BLaER1 (cell line): Measurements from ENCODE around the gene RECQL5.

Source experiments
- H3K27ac ChIP-seq: shearing (Covaris generic); formaldehyde crosslinking; 2 replicates; pipeline ENCODE4 v1.8.1; 2022
- H3K27me3 ChIP-seq: shearing (Covaris generic); formaldehyde crosslinking; 2 replicates; pipeline ENCODE4 v1.8.1; 2022
- H3K36me3 ChIP-seq: shearing (Covaris generic); formaldehyde crosslinking; 2 replicates; pipeline ENCODE4 v1.8.1; 2022
- H3K4me1 ChIP-seq: shearing (Covaris generic); formaldehyde crosslinking; 2 replicates; pipeline ENCODE4 v1.8.1; 2022
- H3K4me2 ChIP-seq: shearing (Covaris generic); formaldehyde crosslinking; 2 replicates; pipeline ENCODE4 v1.8.1; 2022
- H3K4me3 ChIP-seq: shearing (Covaris generic); formaldehyde crosslinking; 2 replicates; pipeline ENCODE4 v1.8.1; 2022
- H3K9ac ChIP-seq: shearing (Covaris generic); formaldehyde crosslinking; 2 replicates; pipeline ENCODE4 v1.8.1; 2022
- H3K9me3 ChIP-seq: shearing (Covaris generic); formaldehyde crosslinking; 2 replicates; pipeline ENCODE4 v1.8.1; 2022
- H4K20me1 ChIP-seq: shearing (Covaris generic); formaldehyde crosslinking; 2 replicates; pipeline ENCODE4 v1.8.1; 2022
- Cebpa-rat ChIP-seq: shearing (Covaris generic); IDR thresholded peaks from 2 replicates; pipeline ENCODE4 v1.8.1; 2022

Gene RECQL5

GRCh38 chr17:75637143-75637538 lies 29.8 kb downstream of the RECQL5 start:
- no peak overlapping the region for H3K27ac ChIP-seq
- peaks cover 20% of the 10 kb centered on the region; the same call in 1 of the 2 replicates for H3K36me3 ChIP-seq
- H4K20me1 ChIP-seq: peaks cover 47% of the 10 kb centered on the region
- H3K9me3 ChIP-seq: no peaks in the 10 kb centered on the region
- no peak overlapping the region for H3K4me3 ChIP-seq
- peaks cover 84% of the 10 kb centered on the region for H3K4me1 ChIP-seq
- peaks cover 20% of the 10 kb centered on the region; the same call in 1 of the 2 replicates for H3K27me3 ChIP-seq
- peak overlapping the region; percentile 95 for H3K4me2 ChIP-seq
- 0 out of 2 replicates have a peak overlapping the region, but pooled peaks have one; percentile 12 for H3K9ac ChIP-seq
- no peak for TF ChIP-seq Cebpa-rat

GRCh38 chr17:75636381-75637142 lies 30.4 kb downstream of the RECQL5 start:
- no peak for TF ChIP-seq Cebpa-rat
- H3K9me3 ChIP-seq: no peaks in the 10 kb centered on the region
- peaks cover 20% of the 10 kb centered on the region; the same call in 1 of the 2 replicates for H3K27me3 ChIP-seq
- peak overlapping the region; percentile 95 for H3K4me2 ChIP-seq
- no peak overlapping the region for H3K4me3 ChIP-seq
- H3K4me1 ChIP-seq: peaks cover 86% of the 10 kb centered on the region
- 0 out of 2 replicates have a peak overlapping the region, but pooled peaks have one; percentile 12 for H3K9ac ChIP-seq
- H3K27ac ChIP-seq: peak overlapping the region; percentile 25; the same call in 1 of the 2 replicates
- peaks cover 17% of the 10 kb centered on the region; the same call in 1 of the 2 replicates for H3K36me3 ChIP-seq
- H4K20me1 ChIP-seq: peaks cover 47% of the 10 kb centered on the region

- H3K4me1 ChIP-seq: peaks cover 87% of the 10 kb centered on the region
- H3K27ac ChIP-seq: 0 out of 2 replicates have a peak overlapping the region, but pooled peaks have one; percentile 25
- H3K27me3 ChIP-seq: peaks cover 20% of the 10 kb centered on the region; the same call in 1 of the 2 replicates
- H4K20me1 ChIP-seq: peaks cover 45% of the 10 kb centered on the region
- no peaks in the 10 kb centered on the region for H3K9me3 ChIP-seq
- H3K36me3 ChIP-seq: peaks cover 24% of the 10 kb centered on the region; the same call in 1 of the 2 replicates
- 0 out of 2 replicates have a peak overlapping the region, but pooled peaks have one; percentile 38 for H3K9ac ChIP-seq
- TF ChIP-seq Cebpa-rat: no peak
- H3K4me3 ChIP-seq: no peak overlapping the region
- H3K4me2 ChIP-seq: peak overlapping the region; percentile 95; the same call in 1 of the 2 replicates
Observed at GRCh38 chr17:75635610-75636202, 31.2 kb downstream of the RECQL5 start.

GRCh38 chr17:75634754-75635609 lies 32.0 kb downstream of the RECQL5 start:
- no peak overlapping the region for H3K4me3 ChIP-seq
- no peak for TF ChIP-seq Cebpa-rat
- H3K9me3 ChIP-seq: no peaks in the 10 kb centered on the region
- H3K36me3 ChIP-seq: peaks cover 25% of the 10 kb centered on the region; the same call in 1 of the 2 replicates
- 0 out of 2 replicates have a peak overlapping the region, but pooled peaks have one; percentile 14 for H3K27ac ChIP-seq
- peak overlapping the region; percentile 38; the same call in 1 of the 2 replicates for H3K9ac ChIP-seq
- peaks cover 20% of the 10 kb centered on the region; the same call in 1 of the 2 replicates for H3K27me3 ChIP-seq
- peaks cover 37% of the 10 kb centered on the region for H4K20me1 ChIP-seq
- H3K4me2 ChIP-seq: peak overlapping the region; percentile 95
- peaks cover 87% of the 10 kb centered on the region for H3K4me1 ChIP-seq

- H4K20me1 ChIP-seq: peaks cover 35% of the 10 kb centered on the region
- 0 out of 2 replicates have a peak overlapping the region, but pooled peaks have one; percentile 14 for H3K27ac ChIP-seq
- TF ChIP-seq Cebpa-rat: no peak
- peaks cover 87% of the 10 kb centered on the region for H3K4me1 ChIP-seq
- no peak overlapping the region for H3K4me3 ChIP-seq
- H3K27me3 ChIP-seq: peaks cover 20% of the 10 kb centered on the region; the same call in 1 of the 2 replicates
- no peak overlapping the region; the same call in 1 of the 2 replicates for H3K9ac ChIP-seq
- H3K9me3 ChIP-seq: no peaks in the 10 kb centered on the region
- H3K4me2 ChIP-seq: peak overlapping the region; percentile 95
- peaks cover 25% of the 10 kb centered on the region; the same call in 1 of the 2 replicates for H3K36me3 ChIP-seq
Observed at GRCh38 chr17:75634376-75634740, 32.6 kb downstream of the RECQL5 start.

GRCh38 chr17:75633486-75634375 lies 33.2 kb downstream of the RECQL5 start:
- H3K36me3 ChIP-seq: peaks cover 22% of the 10 kb centered on the region; the same call in 1 of the 2 replicates
- H3K4me3 ChIP-seq: peak overlapping the region; percentile 33
- peaks cover 35% of the 10 kb centered on the region for H4K20me1 ChIP-seq
- peak overlapping the region; percentile 95 for H3K4me2 ChIP-seq
- H3K27ac ChIP-seq: peak overlapping the region; percentile 62
- H3K9ac ChIP-seq: peak overlapping the region; percentile 30
- TF ChIP-seq Cebpa-rat: no peak
- peaks cover 20% of the 10 kb centered on the region; the same call in 1 of the 2 replicates for H3K27me3 ChIP-seq
- no peaks in the 10 kb centered on the region for H3K9me3 ChIP-seq
- H3K4me1 ChIP-seq: peaks cover 87% of the 10 kb centered on the region

GRCh38 chr17:75632863-75633485 lies 34.0 kb downstream of the RECQL5 start, which contains the start of gene SMIM5:
Gene SMIM5 (plus strand): TSS chr17:75633434. CDS start chr17:75640202, 6,768 bp downstream.
- H3K36me3 ChIP-seq: peaks cover 23% of the 10 kb centered on the region; the same call in 1 of the 2 replicates
- peak within 1 kb of the TSS; percentile 33 for H3K4me3 ChIP-seq
- peaks cover 35% of the 10 kb centered on the region for H4K20me1 ChIP-seq
- peaks cover 20% of the 10 kb centered on the region; the same call in 1 of the 2 replicates for H3K27me3 ChIP-seq
- peak within 1 kb of the TSS; percentile 95 for H3K4me2 ChIP-seq
- peak; percentile 84 for TF ChIP-seq Cebpa-rat
- H3K27ac ChIP-seq: peak within 1 kb of the TSS; percentile 62
- peaks cover 94% of the 10 kb centered on the region for H3K4me1 ChIP-seq
- no peaks in the 10 kb centered on the region for H3K9me3 ChIP-seq
- peak within 1 kb of the TSS; percentile 30 for H3K9ac ChIP-seq

GRCh38 chr17:75632428-75632827 lies 34.5 kb downstream of the RECQL5 start:
- Histone ChIP-seq H3K27ac (peak overlapping the region; percentile 62), H3K4me2 (peak overlapping the region; percentile 95), H3K9me3 (no peaks in the 10 kb centered on the region), H3K4me3 (no peak overlapping the region), H3K4me1 (peaks cover 96% of the 10 kb centered on the region), H4K20me1 (peaks cover 35% of the 10 kb centered on the region), H3K27me3 (peaks cover 17% of the 10 kb centered on the region; the same call in 1 of the 2 replicates), H3K9ac (peak overlapping the region; percentile 26), H3K36me3 (peaks cover 21% of the 10 kb centered on the region)
- TF ChIP-seq Cebpa-rat: no peak
